SHP77 treated with DMSO at 0.1 percent for 48 hours (cell line): Measurements from ENCODE around the gene ZNF580.

Experiments
- DNase-seq: peaks from one replicate; lab custom pipeline; 2025; lab: John Stamatoyannopoulos, UW

The ZNF580 gene

DNA sequence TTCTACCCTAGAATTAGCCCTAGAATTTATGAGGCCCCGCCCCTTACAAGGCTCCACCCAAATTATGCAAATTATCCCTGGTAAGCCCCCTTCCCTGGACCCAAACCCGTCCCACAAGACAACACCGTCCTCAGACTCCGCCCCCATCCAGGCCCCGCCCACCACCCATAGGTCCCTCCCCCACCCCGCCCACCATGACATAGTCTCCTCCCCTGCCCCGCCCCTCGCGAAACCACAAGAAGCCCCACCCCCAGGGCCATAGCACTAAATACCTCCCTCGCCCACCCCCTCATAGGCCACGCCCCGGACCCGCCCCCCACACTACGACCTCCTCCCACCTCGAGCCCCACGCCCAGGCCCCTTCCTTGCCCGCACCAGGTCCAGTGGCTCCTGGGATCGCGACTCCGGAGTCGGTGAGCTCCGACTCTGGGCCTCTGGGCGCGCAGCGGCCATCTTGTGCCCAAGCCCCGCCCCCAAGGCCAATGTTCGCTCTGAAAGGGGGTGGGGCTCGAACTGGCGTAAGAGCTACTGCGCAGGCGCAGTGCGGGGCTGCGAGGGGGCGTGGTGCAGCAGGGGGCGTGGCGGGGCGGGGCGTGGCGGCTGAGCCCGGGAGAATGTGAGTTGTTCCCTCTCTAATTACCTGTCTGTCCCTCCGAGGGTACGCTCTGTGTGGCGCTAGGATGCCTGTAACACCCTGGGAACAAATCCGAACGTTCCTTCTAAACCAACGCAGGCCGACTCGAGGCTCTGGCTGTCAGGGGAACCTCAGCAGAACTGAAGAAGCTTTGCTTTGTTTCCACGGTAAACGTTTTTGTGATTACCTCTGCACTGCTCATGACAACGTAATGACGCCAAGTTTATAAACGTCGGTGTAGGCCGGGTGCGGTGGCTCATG is 16.4 kb upstream of the ZNF580 start, which contains the start of gene ZNF784:
Gene ZNF784 (minus strand): TSS at position 458 of the 895 bp plus-strand sequence. CDS start 5 bp downstream, at position 453.
- peak; percentile 89 for DNase-seq

DNA sequence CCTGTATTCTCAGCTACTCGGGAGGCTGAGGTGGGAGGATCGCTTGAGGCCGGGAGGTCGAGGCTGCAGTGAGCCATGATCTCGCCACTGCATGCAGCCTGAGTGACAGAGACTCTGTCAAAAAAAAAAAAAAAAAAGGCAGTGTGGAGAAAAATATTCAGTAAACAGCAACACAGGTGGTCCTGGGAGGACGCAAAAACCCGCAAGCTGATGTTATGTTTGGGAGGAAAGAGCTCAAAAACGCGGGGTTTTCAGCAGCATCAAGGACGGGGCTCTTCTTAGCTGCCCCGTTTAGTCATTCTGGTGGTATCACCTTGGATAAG is 15.8 kb upstream of the ZNF580 start:
- no peak for DNase-seq

DNA sequence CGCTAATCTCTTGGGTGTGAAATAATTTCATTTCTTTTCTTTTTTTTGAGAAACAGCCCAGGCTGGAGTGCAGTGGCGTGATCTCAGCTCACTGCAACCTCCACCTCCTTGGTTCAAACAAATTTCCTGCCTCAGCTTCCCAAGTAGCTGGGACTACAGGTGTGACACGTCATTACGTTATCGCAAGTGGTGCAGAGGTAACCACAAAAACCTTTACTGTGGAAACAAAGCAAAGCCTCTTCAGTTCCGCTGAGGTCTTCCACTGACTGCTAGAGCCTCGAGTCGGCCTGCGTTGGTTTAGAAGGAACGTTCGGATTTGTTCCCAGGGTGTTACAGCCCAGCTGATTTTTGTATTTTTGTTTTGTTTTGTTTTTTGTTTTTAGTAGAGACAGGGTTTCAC is 14.5 kb upstream of the ZNF580 start:
- no peak for DNase-seq

GRCh38 chr19:55632463-55632834 is 8.4 kb upstream of the ZNF580 start:
- peak; percentile 75 for DNase-seq

DNA sequence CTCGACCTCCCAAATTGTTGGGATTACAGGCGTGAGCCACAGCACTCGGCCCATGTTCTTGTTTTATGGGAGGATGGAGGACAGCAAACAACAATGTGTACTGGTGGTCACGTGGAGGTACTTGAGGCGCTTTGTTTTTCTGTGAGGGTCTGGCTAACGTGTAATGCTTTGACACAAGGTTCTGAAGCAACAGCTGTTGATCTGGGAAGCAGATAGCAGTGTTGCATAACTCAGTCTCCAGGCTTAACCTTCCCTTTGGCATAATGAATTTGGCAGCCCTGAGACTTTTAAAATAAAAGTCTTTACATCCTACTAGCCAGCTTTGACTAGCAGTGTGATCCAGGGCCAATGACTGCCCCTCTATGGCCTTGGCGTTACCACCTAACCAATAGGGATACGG is 6.9 kb upstream of the ZNF580 start:
- DNase-seq = no peak

- DNase-seq = no peak
These were observed 5.5 kb upstream of the ZNF580 start for GRCh38 chr19:55635334-55635717.

- no peak for DNase-seq
These were observed 4.9 kb upstream of the ZNF580 start for GRCh38 chr19:55635856-55636440.

DNA sequence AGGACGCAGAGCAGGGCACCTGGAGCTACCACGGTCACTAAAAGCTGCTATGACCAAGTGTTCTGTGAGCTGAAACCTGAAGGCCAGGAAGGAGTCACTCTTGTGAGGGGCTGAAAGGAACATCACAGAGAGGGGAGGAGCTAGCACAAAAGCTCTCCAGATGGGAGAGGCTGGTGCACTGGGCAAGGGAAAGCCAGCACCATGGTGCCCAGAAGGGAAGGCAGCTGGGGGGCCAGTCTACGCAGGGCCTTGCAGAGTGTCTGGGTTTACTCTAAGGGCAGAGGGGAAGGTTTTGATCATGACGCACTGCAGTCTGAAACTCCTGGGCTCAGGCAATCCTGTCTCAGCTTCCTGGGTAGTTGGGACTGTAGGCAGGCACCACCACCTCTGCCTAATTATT is 4.1 kb upstream of the ZNF580 start:
- DNase-seq = no peak

DNA sequence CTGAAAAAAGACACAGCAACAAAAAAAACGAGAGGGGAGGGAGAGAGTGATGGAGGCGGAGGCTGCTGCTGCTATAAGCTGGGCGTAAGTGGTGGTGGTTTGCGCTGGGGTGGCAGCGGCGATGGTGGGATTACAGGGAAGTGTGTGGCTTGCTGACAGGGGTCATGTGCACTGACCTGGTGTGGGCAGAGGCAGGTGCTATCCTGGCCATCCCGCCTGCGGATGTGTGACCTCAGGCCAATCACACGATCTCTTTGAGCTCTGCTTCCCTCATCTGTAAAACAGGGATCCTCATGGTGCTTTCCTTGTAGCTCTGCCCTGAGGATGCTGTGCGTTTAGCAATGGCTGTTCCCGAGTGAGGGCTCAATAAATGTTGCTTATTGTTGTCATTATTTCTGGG is 3.3 kb upstream of the ZNF580 start:
- DNase-seq = no peak

DNA sequence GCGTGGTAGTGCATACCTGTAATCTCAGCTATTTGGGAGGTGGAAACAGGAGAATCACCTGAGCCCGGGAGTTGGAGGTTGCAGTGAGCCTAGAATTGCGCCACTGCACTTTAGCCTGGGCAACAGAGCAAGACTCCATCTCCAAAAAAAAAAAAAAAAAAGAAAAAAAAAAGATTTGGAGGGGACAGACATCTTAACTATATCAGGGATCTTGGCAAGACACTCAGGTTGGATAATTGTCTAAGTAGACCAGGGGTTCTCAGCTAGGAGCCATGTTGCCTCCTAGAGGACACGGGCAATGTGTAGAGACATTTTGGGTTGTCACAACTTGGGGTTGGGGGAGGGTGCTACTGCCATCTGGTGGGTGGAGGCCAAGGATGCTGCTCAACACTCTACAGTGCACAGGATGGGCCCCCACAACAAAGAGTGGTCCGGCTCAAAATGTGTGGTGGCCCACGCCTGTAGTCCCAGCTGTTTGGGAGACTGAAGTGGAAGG is 1.9 kb upstream of the ZNF580 start:
- DNase-seq = peak; percentile 17

DNA sequence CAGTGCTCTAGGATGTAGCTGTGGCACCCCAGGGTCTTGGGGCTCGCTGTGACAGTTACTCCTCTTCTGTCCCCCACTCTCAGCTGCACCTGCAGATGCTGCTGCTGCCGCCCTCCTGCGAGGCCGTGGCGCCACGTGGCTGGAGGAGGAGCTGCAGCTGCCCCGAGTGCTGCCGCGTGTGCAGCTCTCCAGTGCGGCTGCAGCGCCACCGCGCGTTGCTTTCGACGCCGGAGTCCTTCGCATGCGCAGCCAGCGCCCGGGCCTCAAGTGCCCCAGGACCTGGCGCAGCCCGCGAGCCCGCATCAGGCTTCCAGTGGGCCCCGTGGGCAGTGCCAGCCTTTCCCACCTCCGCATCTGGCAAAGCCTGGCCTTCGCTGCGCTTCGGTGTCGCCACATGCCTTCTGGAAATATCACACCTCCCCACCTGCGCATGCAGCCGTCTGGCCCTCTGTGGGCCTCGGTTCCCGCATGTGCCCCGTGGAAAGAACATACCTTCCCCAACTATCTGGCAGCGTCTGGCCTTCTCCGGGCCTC is 692 bp upstream of the ZNF580 start:
- DNase-seq = no peak

- DNase-seq = no peak
These were observed 787 bp downstream of the ZNF580 start for GRCh38 chr19:55641426-55642152.

GRCh38 chr19:55642153-55643002 is 1.6 kb downstream of the ZNF580 start:
- DNase-seq = no peak

GRCh38 chr19:55643003-55643886 is 2.4 kb downstream of the ZNF580 start, which contains the start of gene ZNF581:
ZNF581 (plus strand) TSS chr19:55643649; CDS start chr19:55644572, 923 bp downstream.
- peak; percentile 59 for DNase-seq

- DNase-seq = no peak
These were observed 3.0 kb downstream of the ZNF580 start for GRCh38 chr19:55643887-55644176.

DNA sequence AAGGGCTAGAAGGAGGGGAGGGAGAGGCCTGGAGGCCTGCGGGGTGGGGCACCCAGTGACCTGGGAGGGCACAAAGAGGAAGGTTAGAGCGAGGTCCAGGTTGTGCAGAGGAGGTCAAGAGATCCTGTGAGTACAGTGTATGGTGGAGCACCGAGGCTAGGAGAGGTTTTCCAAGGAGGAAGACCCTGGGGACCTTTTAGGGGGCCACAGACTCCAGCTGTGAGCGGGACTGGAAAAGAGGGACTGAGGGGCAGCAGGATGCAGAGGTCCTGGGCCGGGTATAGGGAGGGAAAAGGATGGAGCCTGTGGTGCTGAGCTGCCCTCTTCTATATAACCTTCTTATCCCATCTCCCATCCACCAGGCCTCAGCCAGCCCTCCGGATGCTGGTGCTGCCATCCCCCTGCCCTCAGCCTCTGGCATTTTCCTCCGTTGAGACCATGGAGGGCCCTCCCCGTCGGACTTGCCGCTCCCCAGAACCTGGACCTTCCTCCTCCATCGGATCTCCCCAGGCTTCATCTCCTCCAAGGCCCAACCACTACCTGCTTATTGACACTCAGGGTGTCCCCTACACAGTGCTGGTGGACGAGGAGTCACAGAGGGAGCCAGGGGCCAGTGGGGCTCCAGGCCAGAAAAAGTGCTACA is 3.5 kb downstream of the ZNF580 start:
- DNase-seq = no peak

DNA sequence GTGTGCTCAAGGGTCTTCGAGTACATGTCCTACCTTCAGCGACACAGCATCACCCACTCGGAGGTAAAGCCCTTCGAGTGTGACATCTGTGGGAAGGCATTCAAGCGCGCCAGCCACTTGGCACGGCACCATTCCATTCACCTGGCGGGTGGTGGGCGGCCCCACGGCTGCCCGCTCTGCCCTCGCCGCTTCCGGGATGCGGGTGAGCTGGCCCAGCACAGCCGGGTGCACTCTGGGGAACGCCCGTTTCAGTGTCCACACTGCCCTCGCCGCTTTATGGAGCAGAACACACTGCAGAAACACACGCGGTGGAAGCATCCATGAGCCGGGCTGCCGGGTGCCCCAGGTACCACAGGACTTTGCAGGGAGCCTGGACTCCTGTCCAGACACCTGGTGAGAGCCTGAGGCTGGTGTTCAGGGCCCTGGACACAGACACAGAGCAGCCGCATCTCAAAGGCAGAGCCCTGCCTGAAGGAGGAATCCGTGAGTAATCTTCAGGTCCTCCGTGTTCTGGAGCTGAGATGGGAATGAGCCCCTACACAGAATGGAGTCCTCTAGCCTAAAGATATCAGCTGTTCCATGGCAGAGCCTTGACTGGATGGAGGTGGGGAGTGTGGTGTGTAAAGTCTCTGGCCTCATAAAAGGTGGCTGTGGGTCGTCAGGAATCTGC is 4.2 kb downstream of the ZNF580 start:
- no peak for DNase-seq

DNA sequence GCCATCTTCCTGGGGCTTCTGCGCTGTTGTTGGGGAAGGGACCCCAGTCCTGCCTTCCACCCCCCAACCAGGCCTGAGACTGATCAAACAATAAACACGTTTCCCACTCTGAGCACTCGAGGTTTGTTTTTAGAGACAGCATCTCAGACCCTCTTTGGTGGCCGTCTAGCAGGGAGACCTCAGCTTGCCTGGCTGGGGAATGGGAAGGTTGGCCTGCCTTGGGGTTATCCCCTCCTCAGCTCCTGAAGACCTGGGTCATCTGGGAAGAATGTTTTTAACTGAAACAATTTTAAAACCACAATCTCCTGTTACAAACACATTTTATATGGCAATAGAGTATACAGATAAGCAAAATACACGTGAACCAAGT is 4.7 kb downstream of the ZNF580 start:
- no peak for DNase-seq

DNA sequence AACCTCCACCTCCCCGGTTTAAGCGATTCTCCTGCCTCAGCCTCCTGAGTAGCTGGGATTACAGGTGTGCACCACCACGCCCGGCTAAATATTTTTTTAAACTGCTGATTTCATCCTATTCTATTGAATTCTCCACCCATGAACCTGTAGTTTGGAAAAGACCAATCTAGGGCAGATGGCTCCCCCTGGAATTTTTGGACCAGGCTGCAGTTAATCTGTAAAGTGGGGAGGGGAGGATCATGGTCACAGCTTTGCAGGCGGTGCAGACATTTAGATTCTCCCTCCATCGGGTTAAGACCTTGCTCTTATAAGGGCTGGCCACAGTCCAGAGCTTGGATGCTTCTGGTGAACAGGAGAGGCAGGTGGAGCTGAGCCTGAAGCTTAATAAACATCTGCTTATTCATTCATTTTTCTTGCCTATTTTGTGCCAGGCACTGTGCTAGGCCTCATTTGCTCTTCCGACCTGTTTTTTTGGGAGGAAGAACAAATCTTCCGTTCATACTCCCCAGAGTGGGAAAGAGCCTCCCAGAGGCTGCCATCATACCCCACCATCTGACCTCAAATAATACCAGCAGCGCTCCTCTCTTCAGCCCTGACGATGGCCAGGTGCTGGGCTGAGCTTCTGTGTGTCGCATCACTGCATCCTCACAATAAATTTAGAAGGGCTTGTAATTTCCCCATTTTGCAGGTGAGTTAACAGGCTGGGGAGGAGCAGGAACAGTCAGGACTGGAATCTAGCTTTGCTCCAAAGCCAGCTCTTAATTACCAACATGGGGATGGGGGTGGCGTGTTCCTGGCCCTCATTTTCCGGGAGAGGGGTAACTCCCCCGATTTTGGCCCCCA is 6.3 kb downstream of the ZNF580 start:
- DNase-seq = no peak
